Mucosa of descending colon (tissue), 3 donors: ENCODE results near the gene HMX2. TPM values are rescaled to one million over a fixed set of nuclear protein-coding genes. Genes with fewer than 3 reads are reported as not detected.
A peak's percentile ranks its signal among the peaks of the same experiment; 100 is the strongest.

Experiments used
- ATAC-seq: fragments of 200-7000 bp; cut with Tn5 transposase; one replicate; pipeline ENCODE4 v1.9.1; 2020; ENCODE audit warnings: mild to moderate bottlenecking, moderate library complexity
- DNase-seq, 3 donors: peaks; one replicate each; pipeline ENCODE4 v3.0.0-alpha.2; 2020
- H3K36me3 ChIP-seq: fragments of 200-600 bp; one replicate; pipeline ENCODE4 v1.8.0; 2021; ENCODE audit warnings: low read depth, mild to moderate bottlenecking
- H3K4me1 ChIP-seq: fragments of 200-600 bp; one replicate; pipeline ENCODE4 v1.8.0; 2021; ENCODE audit warnings: low read depth, mild to moderate bottlenecking
- H3K4me3 ChIP-seq: fragments of 200-600 bp; one replicate; pipeline ENCODE4 v1.8.0; 2021; ENCODE audit warnings: mild to moderate bottlenecking
- H3K9me3 ChIP-seq: fragments of 200-600 bp; one replicate; pipeline ENCODE4 v1.8.0; 2021; ENCODE audit warnings: mild to moderate bottlenecking
- intact Hi-C, 2 donors: fragments of 100-400 bp; cut with DNase I in 1 of 2; cut with micrococcal nuclease in 1 of 2; formaldehyde crosslinking; loops; one replicate each; pipeline versions ENCODE4 v1.11.0 to v1.11.1; 2022; cut with DNase I, micrococcal nuclease
- total RNA-seq, 3 donors: library from RNA; stranded (reverse); fragmentation: NEBNext Ultra II Directional in 2 of 3; extraction: Animal tissue kit (Norgen Biotek cat#: 25700) in 2 of 3; gene quantifications; one replicate each; pipeline versions ENCODE4 v1.2.1 to v1.2.4, GENCODE V29; 2021 to 2023
- TF ChIP-seq, protein P1 (sequence below): fragments of 200-600 bp; IDR thresholded peaks from one replicate; pipeline ENCODE4 v1.8.0; 2022; ENCODE audit warnings: antibody characterized with exemption, mild to moderate bottlenecking
- donor health status: DM: no; HTN: no; CAD: no; lungs with moderate emphysema.
- donor health status: DM: no; HTN: no; CAD: no.
- donor health status: DM: no; HTN: yes; CAD: no.

HMX2 gene
- total RNA-seq, 3 donors from 2014 or later, result 0.17 to 0.25 (median 0.24) TPM

DNA sequence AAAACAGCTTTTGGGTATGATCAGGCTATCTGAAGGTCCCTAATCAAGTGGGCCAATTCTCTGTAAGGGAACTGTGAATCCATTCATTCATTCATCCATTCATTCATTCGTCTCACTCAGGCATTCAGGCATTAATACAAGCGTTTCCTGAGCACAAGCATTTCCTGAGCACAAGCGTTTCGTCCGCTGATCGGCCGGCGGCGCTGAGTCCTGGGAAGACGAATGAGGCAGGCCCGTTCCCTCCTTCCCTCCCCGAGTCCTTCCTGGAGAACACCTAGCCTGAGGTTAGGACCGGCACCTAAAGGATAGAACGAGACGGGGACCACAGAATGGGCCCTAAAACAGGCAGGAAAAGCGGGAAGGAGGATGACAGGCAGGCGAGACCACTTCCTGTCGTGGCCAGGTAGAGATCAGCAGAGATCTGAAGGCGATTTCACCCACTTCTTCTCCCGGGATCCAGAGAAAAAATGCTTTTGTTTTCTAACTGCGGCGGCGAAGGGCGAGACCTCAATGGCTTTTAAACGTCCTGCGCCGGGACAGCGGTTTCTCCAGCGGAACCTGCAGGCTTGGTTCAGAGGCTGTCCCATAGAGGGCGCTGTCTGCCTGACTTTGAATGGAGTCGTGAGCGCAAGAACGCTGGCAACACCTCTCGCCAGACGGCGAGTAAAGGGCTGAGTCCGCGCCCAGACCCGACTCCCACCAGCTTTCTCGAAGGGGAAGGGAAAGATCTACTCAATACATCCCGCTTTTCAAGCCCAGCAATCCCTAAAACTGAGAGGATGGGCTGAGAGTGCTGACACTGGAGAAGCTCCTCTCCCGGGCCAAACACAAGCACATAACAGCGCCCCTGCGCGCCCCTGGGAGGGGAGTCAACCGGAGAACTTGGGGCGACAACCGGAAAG is 15.1 kb upstream of the HMX2 start:
- Histone ChIP-seq H3K9me3 (no peaks in the 10 kb centered on the region), H3K4me1 (peaks cover 39% of the 10 kb centered on the region), H3K36me3 (no peaks in the 10 kb centered on the region), H3K4me3 (no peak overlapping the region)
- intact Hi-C loops, result loop anchor here in 1 of 2 donors (5.0 kb wide), 1 partner anchor 424 kb away; no protein-coding TSS in a partner anchor
- ATAC-seq (peak; percentile 87), DNase-seq (peak; percentile 79 to 93 (median 88))
- TF ChIP-seq, protein P1, sequence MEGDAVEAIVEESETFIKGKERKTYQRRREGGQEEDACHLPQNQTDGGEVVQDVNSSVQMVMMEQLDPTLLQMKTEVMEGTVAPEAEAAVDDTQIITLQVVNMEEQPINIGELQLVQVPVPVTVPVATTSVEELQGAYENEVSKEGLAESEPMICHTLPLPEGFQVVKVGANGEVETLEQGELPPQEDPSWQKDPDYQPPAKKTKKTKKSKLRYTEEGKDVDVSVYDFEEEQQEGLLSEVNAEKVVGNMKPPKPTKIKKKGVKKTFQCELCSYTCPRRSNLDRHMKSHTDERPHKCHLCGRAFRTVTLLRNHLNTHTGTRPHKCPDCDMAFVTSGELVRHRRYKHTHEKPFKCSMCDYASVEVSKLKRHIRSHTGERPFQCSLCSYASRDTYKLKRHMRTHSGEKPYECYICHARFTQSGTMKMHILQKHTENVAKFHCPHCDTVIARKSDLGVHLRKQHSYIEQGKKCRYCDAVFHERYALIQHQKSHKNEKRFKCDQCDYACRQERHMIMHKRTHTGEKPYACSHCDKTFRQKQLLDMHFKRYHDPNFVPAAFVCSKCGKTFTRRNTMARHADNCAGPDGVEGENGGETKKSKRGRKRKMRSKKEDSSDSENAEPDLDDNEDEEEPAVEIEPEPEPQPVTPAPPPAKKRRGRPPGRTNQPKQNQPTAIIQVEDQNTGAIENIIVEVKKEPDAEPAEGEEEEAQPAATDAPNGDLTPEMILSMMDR, result peak; percentile 94

- DNase-seq, result no peak
- intact Hi-C loops, result loop anchor here in 1 of 2 donors (5.0 kb wide), 1 partner anchor 424 kb away; no protein-coding TSS in a partner anchor
- Histone ChIP-seq H3K9me3 (no peaks in the 10 kb centered on the region), H3K36me3 (no peaks in the 10 kb centered on the region), H3K4me3 (no peak overlapping the region), H3K4me1 (peaks cover 39% of the 10 kb centered on the region)
- TF ChIP-seq, protein P1, result no peak
- no peak for ATAC-seq
Observed at GRCh38 chr10:123133541-123134342, 14.2 kb upstream of the HMX2 start.

DNA sequence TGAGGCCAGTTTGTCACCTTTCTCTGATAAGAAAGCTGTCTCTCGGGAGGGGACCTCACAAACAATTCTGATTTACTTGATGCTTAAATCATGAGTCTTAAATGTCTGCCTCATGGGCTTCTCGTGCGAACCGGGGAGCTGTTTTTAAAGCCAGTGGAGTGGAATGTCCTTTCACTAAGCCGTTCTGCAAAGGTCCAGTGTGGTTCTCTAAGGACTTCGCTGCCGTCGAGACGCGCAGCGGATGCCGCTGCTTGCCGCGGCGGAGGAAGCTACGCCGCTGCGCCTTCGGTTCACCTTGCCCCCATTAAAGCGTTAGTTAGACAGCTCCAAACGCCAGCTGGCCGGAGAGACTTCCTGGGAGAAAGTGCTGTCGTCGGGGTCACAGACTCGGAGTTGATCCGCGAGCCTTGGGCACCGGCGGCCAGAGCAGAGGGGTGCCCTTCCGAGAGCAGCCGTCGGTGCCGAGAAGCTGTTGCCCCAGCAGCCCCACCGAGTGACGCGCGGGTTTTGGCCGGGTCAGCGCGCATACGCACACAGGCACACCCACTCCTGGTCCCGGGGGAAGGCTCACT is 13.5 kb upstream of the HMX2 start:
- intact Hi-C loops, result loop anchor here in 1 of 2 donors (5.0 kb wide), 1 partner anchor 423 kb away; no protein-coding TSS in a partner anchor
- DNase-seq, result peak in 1 of 3 donors; percentile 47
- no peak for ATAC-seq
- Histone ChIP-seq H3K36me3 (no peaks in the 10 kb centered on the region), H3K9me3 (no peaks in the 10 kb centered on the region), H3K4me3 (no peak overlapping the region), H3K4me1 (peaks cover 39% of the 10 kb centered on the region)
- TF ChIP-seq, protein P1, result no peak

DNA sequence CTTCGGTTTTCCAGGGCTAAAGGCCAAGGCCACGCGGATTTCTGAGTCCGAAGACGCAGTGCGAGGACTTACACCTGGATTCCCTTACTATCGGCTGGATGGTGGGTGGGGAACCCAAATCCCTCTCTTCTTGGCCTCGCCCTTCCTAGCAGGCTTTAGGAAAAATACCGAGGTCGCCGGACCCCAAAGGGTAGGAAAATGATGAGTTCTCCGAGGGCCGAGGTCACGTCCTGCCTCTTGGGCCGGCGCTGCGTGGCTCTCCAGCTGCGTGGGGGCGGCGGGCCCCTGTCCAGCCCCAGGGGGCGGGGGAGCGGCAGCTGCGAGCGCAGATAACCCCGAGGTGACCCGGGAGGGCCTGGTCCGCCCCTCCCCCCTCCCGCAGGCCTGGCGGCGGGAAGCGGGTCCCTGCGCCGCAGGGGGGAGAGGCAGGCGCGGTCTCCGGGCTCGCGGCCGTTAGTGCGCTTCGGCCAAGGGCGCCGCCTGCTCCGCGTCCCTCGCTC is 13.0 kb upstream of the HMX2 start:
- ATAC-seq, result no peak
- intact Hi-C loops, result loop anchor here in 1 of 2 donors (5.0 kb wide), 1 partner anchor 422 kb away; no protein-coding TSS in a partner anchor
- Histone ChIP-seq H3K4me1 (peaks cover 44% of the 10 kb centered on the region), H3K9me3 (no peaks in the 10 kb centered on the region), H3K36me3 (no peaks in the 10 kb centered on the region), H3K4me3 (no peak overlapping the region)
- TF ChIP-seq, protein P1, result no peak
- DNase-seq, result no peak
